Caco-2 (cell line): Measurements from ENCODE around the gene TEKT2. TPM values are rescaled to one million over a fixed set of nuclear protein-coding genes. Genes with fewer than 3 reads are reported as not detected.

Experiments
- BruUV-seq: library from RNA; stranded (reverse); fragments of 400-500 nt; replicated peaks from 2 replicates; lab custom pipeline; 2021; lab: Mats Ljungman, UMichigan
- CTCF ChIA-PET: fragments of 300-600 bp; sonication (Branson Sonifier 250); formaldehyde crosslinking; loops from one replicate; lab custom pipeline; 2022; ENCODE audit warnings: antibody characterized with exemption; lab: Charles Lee
- POLR2A ChIA-PET: fragments of 300-600 bp; sonication (Branson Sonifier 250); formaldehyde crosslinking; loops from one replicate; lab custom pipeline; 2022; ENCODE audit warnings: antibody characterized with exemption; lab: Charles Lee
- DNase-seq, 2 experiments: peaks; one replicate each; pipeline versions ENCODE4 v3.0.0 to v3.0.0-alpha.2; 2020 to 2022
- H3K27me3 ChIP-seq: replicated peaks from 2 replicates; pipeline ENCODE4 v1.6.0; 2011; ENCODE audit warnings: low read length; ENCODE audit not compliant: control insufficient read depth, insufficient read depth
- H3K36me3 ChIP-seq: 2 replicates; pipeline ENCODE4 v1.5.1; 2011; ENCODE audit warnings: low read length; ENCODE audit not compliant: control insufficient read depth, insufficient read depth
- H3K4me1 ChIP-seq: fragments of 250-450 bp; sonication (Bioruptor Pico); 2 replicates; pipeline ENCODE4 v1.5.1; 2020; ENCODE audit warnings: mild to moderate bottlenecking
- H3K4me3 ChIP-seq: 2 replicates; pipeline ENCODE4 v1.5.1; 2011; ENCODE audit warnings: low read depth, mild to moderate bottlenecking, control low read depth, low read length
- H3K9me3 ChIP-seq: fragments of 250-450 bp; sonication (Bioruptor Pico); 2 replicates; pipeline ENCODE4 v1.5.1; 2020; ENCODE audit warnings: mild to moderate bottlenecking, moderate library complexity
- H3K27ac Mint-ChIP-seq: one replicate; pipeline ENCODE4 v1.8.0; 2022; ENCODE audit warnings: mixed read lengths; ENCODE audit not compliant: unreplicated experiment
- H3K27me3 Mint-ChIP-seq: one replicate; pipeline ENCODE4 v1.8.0; 2022; ENCODE audit warnings: mixed read lengths; ENCODE audit not compliant: insufficient read depth, unreplicated experiment
- H3K36me3 Mint-ChIP-seq: one replicate; pipeline ENCODE4 v1.8.0; 2022; ENCODE audit warnings: mild to moderate bottlenecking, mixed read lengths; ENCODE audit not compliant: insufficient read depth, unreplicated experiment
- H3K4me1 Mint-ChIP-seq: one replicate; pipeline ENCODE4 v1.8.0; 2022; ENCODE audit warnings: low read depth, mixed read lengths; ENCODE audit not compliant: unreplicated experiment
- H3K4me3 Mint-ChIP-seq: one replicate; pipeline ENCODE4 v1.8.0; 2022; ENCODE audit warnings: mild to moderate bottlenecking, moderate library complexity, mixed read lengths; ENCODE audit not compliant: unreplicated experiment
- H3K9me3 Mint-ChIP-seq: one replicate; pipeline ENCODE4 v1.8.0; 2022; ENCODE audit warnings: mixed read lengths; ENCODE audit not compliant: unreplicated experiment
- intact Hi-C: fragments of 100-400 bp; cut with micrococcal nuclease; formaldehyde crosslinking; loops from one replicate; pipeline ENCODE4 v1.10.0; 2022; ENCODE audit not compliant: unreplicated experiment
- total RNA-seq: library from RNA; stranded (reverse); gene quantifications from 2 replicates; pipeline ENCODE4 v1.2.3, GENCODE V29; 2022
- TF ChIP-seq, protein P1 (sequence below), 2 experiments: fragments of 200-600 bp in 1 of 2; IDR thresholded peaks; 1 replicate in 1 of 2; 2 replicates in 1 of 2; pipeline versions ENCODE4 v1.5.1 to v1.8.0; 2011 to 2022; ENCODE audit warnings: antibody characterized with exemption in 1 of 2, control low read depth in 1 of 2, inconsistent platforms in 1 of 2, low read depth in 1 of 2, low read length in 1 of 2, mild to moderate bottlenecking in 1 of 2, moderate library complexity in 1 of 2; ENCODE audit not compliant: insufficient read depth in 1 of 2, severe bottlenecking in 1 of 2, unreplicated experiment in 1 of 2

Gene TEKT2
- total RNA-seq, 1 experiment from 2014 or later, result not detected

DNA sequence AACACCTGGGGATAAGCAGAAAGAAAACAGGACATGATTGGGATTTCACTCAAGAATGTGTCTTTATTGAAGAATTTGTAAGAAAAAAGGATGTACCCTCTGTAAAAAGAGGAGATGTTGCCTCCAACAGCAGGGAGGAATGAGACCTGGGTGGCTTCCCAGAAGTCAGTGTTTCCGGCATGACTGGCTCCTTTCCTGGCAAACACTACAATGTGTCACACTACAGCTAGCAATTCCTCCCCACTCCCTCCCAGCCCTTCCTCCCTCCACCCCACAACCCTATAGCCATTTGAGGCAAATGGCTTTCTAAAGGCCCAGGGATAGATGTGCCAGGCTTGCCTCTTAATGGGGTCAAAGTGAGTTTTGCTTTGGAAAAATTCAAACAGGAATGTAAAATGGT lies 52.6 kb downstream of the TEKT2 start:
- H3K4me1 ChIP-seq, result no peaks in the 10 kb centered on the region
- intact Hi-C loops, result no loop called here
- BruUV-seq, result no TSS peak

DNA sequence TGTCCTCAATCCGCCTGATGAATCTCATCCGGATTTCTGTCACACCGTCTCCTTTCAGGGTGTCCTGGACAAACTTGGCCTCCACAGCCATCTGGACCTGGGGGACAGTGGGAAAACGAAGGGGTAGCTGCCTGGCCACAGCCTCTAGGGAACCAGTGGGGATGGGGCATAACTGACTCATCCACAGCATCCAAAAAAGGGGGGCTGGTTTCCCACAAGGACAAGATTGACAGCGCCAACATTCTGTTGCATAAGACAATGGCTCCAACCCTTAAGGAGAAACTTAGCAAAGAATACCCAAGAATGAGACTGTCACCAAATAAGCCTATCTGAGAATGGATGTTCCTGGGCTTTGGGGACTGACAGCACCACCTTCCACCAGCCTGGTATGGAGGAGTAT lies 53.3 kb downstream of the TEKT2 start:
- no peaks in the 10 kb centered on the region for H3K36me3 ChIP-seq
- H3K27me3 Mint-ChIP-seq, result no peaks in the 10 kb centered on the region
- no peaks in the 10 kb centered on the region for H3K9me3 Mint-ChIP-seq
- peaks cover 14% of the 10 kb centered on the region for H3K36me3 Mint-ChIP-seq
- H3K27me3 ChIP-seq, result no peaks in the 10 kb centered on the region
- no peaks in the 10 kb centered on the region for H3K9me3 ChIP-seq
- BruUV-seq, result no TSS peak
- no peaks in the 10 kb centered on the region for H3K4me1 ChIP-seq
- intact Hi-C loops, result no loop called here
- no peak overlapping the region for H3K4me3 ChIP-seq
- no peak for DNase-seq
- no peak overlapping the region for H3K4me3 Mint-ChIP-seq
- H3K27ac Mint-ChIP-seq, result no peak overlapping the region
- ChIA-PET CTCF (no interaction called here), POLR2A (no interaction called here)
- no peaks in the 10 kb centered on the region for H3K4me1 Mint-ChIP-seq
- TF ChIP-seq, protein P1, sequence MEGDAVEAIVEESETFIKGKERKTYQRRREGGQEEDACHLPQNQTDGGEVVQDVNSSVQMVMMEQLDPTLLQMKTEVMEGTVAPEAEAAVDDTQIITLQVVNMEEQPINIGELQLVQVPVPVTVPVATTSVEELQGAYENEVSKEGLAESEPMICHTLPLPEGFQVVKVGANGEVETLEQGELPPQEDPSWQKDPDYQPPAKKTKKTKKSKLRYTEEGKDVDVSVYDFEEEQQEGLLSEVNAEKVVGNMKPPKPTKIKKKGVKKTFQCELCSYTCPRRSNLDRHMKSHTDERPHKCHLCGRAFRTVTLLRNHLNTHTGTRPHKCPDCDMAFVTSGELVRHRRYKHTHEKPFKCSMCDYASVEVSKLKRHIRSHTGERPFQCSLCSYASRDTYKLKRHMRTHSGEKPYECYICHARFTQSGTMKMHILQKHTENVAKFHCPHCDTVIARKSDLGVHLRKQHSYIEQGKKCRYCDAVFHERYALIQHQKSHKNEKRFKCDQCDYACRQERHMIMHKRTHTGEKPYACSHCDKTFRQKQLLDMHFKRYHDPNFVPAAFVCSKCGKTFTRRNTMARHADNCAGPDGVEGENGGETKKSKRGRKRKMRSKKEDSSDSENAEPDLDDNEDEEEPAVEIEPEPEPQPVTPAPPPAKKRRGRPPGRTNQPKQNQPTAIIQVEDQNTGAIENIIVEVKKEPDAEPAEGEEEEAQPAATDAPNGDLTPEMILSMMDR (IDR thresholded peaks at IDR 0.05; ENCODE audit: insufficient read depth in 1 of 2, low read depth in 1 of 2, low read length in 1 of 2, severe bottlenecking in 1 of 2, unreplicated experiment in 1 of 2), result no peak

More for the DNA sequence above, 52.6 kb downstream of the TEKT2 start:
- Mint-ChIP-seq H3K27me3 (no peaks in the 10 kb centered on the region), H3K4me3 (no peak overlapping the region), H3K36me3 (peaks cover 14% of the 10 kb centered on the region), H3K9me3 (no peaks in the 10 kb centered on the region), H3K4me1 (no peaks in the 10 kb centered on the region), H3K27ac (no peak overlapping the region)
- TF ChIP-seq, protein P1 (IDR thresholded peaks at IDR 0.05; ENCODE audit: insufficient read depth in 1 of 2, low read depth in 1 of 2, low read length in 1 of 2, severe bottlenecking in 1 of 2, unreplicated experiment in 1 of 2), result no peak
- POLR2A ChIA-PET, result interaction anchor here (0.6 kb wide), 1 partner anchor 25 kb away, joined by 5 read pairs; no protein-coding TSS in a partner anchor
- CTCF ChIA-PET, result no interaction called here
- Histone ChIP-seq H3K27me3 (no peaks in the 10 kb centered on the region), H3K4me3 (no peak overlapping the region), H3K9me3 (no peaks in the 10 kb centered on the region), H3K36me3 (no peaks in the 10 kb centered on the region)
- no peak for DNase-seq

DNA sequence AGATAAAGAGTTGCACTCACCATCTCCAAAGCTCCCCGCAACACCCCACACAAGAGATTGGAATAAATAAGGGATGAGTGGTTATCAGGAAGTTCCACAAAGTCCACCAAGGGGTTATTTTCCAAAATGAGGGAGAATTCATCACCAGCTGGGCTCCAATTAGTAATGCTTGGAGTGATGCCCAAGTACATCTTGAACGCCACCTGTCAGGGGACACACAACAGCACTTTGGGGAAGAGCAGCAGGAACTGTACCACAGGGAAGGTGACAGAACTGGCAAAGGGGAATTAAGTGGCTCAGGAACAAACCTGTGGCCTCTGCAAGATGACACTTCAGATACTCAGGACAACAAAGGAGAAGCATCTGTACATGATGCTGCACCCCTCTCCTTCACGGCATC lies 53.9 kb downstream of the TEKT2 start:
- intact Hi-C loops, result no loop called here
- Mint-ChIP-seq H3K27ac (no peak overlapping the region), H3K27me3 (no peaks in the 10 kb centered on the region), H3K36me3 (peaks cover 14% of the 10 kb centered on the region), H3K9me3 (no peaks in the 10 kb centered on the region), H3K4me3 (no peak overlapping the region), H3K4me1 (no peaks in the 10 kb centered on the region)
- POLR2A ChIA-PET, result no interaction called here
- CTCF ChIA-PET, result no interaction called here
- DNase-seq, result no peak
- BruUV-seq, result no TSS peak
- Histone ChIP-seq H3K36me3 (no peaks in the 10 kb centered on the region), H3K4me1 (no peaks in the 10 kb centered on the region), H3K4me3 (no peak overlapping the region), H3K27me3 (no peaks in the 10 kb centered on the region), H3K9me3 (no peaks in the 10 kb centered on the region)
- TF ChIP-seq, protein P1 (IDR thresholded peaks at IDR 0.05; ENCODE audit: insufficient read depth in 1 of 2, low read depth in 1 of 2, low read length in 1 of 2, severe bottlenecking in 1 of 2, unreplicated experiment in 1 of 2), result no peak

Other genes starting within 250 kb of the TEKT2 start
- gene AGO1, start 200.9 kb upstream of the TEKT2 start, total RNA-seq, result 28.9 and 29.8 TPM in 2 replicates
- 18.1 and 19.7 TPM in 2 replicates for gene AGO3, start 153.0 kb upstream of the TEKT2 start, total RNA-seq
- gene ADPRS, start 4.8 kb downstream of the TEKT2 start, total RNA-seq, result 17.5 and 19.3 TPM in 2 replicates
- gene COL8A2, start 41.1 kb downstream of the TEKT2 start, total RNA-seq, result 0.07 and 0.18 TPM in 2 replicates
- gene TRAPPC3, start 65.4 kb downstream of the TEKT2 start, total RNA-seq, result 35.4 and 37.9 TPM in 2 replicates
- gene MAP7D1, start 72.1 kb downstream of the TEKT2 start, total RNA-seq, result 33.7 and 37.7 TPM in 2 replicates
- gene THRAP3, start 140.3 kb downstream of the TEKT2 start, total RNA-seq, result 86.8 and 89.1 TPM in 2 replicates
- gene SH3D21, start 222.3 kb downstream of the TEKT2 start, total RNA-seq, result 12.1 and 12.4 TPM in 2 replicates
- gene EVA1B, start 239.6 kb downstream of the TEKT2 start, total RNA-seq, result 4.1 and 5.5 TPM in 2 replicates